HFFc6 (cell line): ENCODE data around the gene NSMCE1. TPM values are rescaled to one million over a fixed set of nuclear protein-coding genes. Genes with fewer than 3 reads are reported as not detected.

Source experiments
- total RNA-seq, 6 experiments: library from RNA; stranded (reverse); fragmentation: NEBNext Ultra II Directional; extraction: Animal tissue kit (Norgen Biotek cat#: 25700); gene quantifications; 2 replicates in 1 of 6; 3 replicates in 5 of 6; pipeline ENCODE4 v1.2.3, GENCODE V29; 2021

Gene NSMCE1
- total RNA-seq, 6 experiments from 2014 or later, result 63.6 to 71.3 (median 66.5) TPM

Other genes starting within 250 kb of the NSMCE1 start
- not detected for gene C16orf82, start 201.8 kb downstream of the NSMCE1 start, total RNA-seq
- gene KDM8, start 65.2 kb downstream of the NSMCE1 start, total RNA-seq, result 1 to 10 TPM; 4.1 to 5.8 (median 4.9) TPM
- gene IL4R, start 45.2 kb upstream of the NSMCE1 start, total RNA-seq, result 10 to 100 TPM; 20.0 to 27.0 (median 23.2) TPM
- gene IL21R, start 133.4 kb upstream of the NSMCE1 start, total RNA-seq, result 1 to 10 TPM in 5 of 6 experiments, under 1 TPM in 1; 0.96 to 1.8 (median 1.2) TPM